ENCODE measurements around the gene ARIH2.

ARIH2 gene

GRCh38 chr3:49019941-49020329 is 101.3 kb downstream of the ARIH2 start:
- no peak for DNase-seq (ENCODE audit: low read depth, low spot score)

DNA sequence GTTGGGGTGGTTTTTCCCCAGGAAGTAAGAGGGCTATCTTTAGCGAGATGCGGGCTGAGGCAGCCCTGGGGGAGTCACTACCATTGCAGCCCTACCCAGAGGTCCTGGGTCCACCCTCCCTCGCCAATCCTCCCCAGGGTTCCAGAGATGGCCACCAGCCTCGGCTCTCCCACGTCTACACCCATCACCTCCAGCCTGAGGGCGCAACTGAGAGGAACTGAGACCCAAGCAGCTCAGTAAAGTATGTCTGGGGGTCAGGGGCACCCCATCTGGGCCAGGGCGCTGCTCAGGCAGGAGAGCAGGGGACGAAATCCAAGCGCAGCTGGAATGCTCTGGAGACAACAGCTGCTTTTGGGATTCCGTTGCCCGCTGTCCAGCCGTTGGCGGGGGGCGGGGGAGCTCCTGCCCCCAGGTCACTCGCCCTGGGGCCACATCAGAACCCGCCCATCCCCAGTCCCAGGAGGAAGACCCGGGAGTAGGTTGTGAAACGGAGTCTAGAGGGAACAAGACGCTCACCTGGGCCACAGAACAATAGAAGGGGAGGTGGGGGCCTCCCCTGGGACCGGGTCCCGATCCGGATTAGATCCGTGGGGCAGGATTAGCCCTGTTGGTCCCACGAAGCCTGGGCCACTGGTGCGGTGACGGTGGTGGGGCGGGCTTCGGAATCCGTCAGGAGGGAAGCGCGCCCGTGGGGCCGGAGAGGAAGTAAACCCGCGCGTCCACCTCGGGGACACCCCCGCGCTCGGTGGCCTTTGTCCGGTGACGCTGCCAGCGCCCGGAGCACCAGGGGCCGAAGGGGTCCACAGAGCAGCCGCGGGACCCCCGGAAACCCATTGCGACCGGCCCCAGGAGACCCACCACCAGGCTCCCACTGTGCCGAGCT is 101.9 kb downstream of the ARIH2 start:
- DNase-seq (ENCODE audit: low read depth, low spot score), result no peak

GRCh38 chr3:49021213-49021812 is 102.7 kb downstream of the ARIH2 start:
- DNase-seq (ENCODE audit: low read depth, low spot score), result peak; percentile 85

DNA sequence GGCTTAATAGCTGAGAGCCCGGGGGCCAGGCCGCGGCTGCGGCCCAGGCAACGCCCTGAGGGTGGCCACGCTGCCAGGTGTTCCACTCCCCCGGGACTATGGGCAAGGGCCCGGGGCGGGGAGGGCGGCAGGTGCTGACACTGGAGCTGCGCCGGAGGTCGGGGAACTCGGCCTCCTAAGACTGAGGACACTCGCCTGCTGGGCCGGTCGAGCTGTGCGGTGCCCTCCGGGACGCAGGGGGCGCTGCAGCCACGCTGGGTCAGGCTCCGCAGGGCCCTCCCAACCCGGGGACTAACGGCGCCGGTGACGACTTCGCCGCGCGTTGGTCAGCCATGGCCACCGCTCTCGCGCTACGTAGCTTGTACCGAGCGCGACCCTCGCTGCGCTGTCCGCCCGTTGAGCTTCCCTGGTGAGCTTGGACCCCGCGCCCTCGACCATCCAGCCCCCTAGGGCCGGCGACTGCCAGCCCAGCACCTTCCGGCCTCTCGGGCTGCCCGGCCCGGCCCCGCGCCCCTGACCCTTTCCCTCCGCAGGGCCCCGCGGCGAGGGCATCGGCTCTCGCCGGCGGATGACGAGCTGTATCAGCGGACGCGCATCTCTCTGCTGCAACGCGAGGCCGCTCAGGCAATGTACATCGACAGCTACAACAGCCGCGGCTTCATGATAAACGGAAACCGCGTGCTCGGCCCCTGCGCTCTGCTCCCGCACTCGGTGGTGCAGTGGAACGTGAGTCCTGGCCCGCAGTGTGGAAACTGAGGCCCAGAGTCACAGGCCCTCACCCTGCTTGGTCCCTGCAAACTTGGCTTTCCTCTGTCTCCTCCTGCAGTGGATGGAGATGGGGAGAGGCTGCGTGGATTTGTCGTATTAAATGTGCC is 103.4 kb downstream of the ARIH2 start, which contains the start of gene NDUFAF3:
Gene NDUFAF3, plus strand, starts transcription at position 309 of the 875 bp plus-strand sequence. Its CDS starts 24 bp downstream, at position 333.
- no peak for DNase-seq (ENCODE audit: low read depth, low spot score)

DNA sequence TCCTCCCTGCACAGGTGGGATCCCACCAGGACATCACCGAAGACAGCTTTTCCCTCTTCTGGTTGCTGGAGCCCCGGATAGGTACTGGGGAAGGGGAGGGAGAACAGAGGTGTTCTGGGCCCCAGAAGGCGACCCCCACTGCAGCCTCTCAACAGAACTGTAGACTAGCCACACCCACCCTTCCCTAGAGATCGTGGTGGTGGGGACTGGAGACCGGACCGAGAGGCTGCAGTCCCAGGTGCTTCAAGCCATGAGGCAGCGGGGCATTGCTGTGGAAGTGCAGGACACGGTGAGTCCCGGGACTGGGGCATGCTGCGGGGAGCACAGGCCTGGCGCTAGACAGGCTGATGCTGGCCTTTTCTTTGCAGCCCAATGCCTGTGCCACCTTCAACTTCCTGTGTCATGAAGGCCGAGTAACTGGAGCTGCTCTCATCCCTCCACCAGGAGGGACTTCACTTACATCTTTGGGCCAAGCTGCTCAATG is 104.1 kb downstream of the ARIH2 start:
- DNase-seq (ENCODE audit: low read depth, low spot score), result no peak

- DNase-seq (ENCODE audit: low read depth, low spot score), result no peak
These were observed 105.1 kb downstream of the ARIH2 start for GRCh38 chr3:49023775-49024174.

DNA sequence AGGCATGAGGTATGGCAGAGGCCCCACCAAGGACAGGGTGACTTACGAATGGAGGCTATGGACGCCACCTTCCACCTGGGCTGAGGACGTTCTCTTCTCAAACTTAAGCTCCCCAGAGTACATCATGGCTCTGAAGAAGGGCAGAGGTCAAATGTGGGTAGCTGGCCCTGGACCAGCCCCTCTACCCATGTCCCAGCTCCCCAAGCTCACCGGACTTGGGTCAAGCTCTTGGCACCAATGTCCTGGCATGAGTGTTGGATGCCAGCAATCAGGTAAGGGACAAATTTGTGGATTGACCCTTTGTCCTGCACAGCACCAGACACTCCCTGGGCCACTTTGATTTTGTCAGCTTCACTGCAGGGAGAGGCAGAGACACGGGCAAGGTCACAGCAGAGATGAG is 105.8 kb downstream of the ARIH2 start:
- DNase-seq (ENCODE audit: low read depth, low spot score), result no peak

GRCh38 chr3:49025005-49025792 is 106.6 kb downstream of the ARIH2 start:
- DNase-seq (ENCODE audit: low read depth, low spot score), result no peak

GRCh38 chr3:49025793-49026520 is 107.3 kb downstream of the ARIH2 start:
- no peak for DNase-seq (ENCODE audit: low read depth, low spot score)

DNA sequence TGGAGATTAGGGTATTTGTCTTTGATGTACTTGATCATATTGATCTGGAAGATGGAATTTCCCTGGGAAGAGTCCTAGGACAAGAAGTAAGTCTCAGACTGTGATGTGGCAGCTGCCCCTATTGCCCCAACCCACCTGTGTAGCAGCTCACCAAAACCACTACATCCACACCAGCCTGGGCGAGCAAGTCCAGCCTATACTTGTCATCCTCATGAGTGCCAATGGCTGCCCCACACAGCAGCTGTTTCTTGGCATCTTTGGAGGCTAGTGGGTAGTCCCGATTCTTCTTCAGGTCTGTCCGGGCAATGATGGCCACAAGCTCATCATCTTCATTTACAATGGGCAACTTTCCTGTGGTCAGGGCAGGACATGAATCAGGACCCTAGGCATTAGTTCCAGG is 107.9 kb downstream of the ARIH2 start:
- DNase-seq (ENCODE audit: low read depth, low spot score), result no peak

DNA sequence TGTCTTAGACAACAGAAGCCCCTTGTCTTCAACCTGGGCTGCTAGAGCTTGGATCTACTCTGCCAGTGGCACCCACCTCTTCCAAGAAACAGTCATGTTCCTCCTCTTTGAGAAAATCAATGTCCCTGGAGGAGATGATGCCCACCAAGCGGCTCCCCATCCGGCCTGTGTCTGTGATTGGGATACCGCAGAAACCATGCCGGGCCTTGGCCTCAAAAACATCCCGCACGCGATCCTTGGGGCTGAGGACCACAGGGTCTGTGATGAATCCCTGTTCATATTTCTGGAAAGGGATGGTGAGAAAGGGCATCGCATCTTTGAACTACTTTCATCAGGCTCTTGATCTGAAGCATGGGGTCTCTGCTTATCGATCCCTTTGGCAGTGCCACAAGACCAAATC is 109.0 kb downstream of the ARIH2 start:
- DNase-seq (ENCODE audit: low read depth, low spot score), result no peak

DNA sequence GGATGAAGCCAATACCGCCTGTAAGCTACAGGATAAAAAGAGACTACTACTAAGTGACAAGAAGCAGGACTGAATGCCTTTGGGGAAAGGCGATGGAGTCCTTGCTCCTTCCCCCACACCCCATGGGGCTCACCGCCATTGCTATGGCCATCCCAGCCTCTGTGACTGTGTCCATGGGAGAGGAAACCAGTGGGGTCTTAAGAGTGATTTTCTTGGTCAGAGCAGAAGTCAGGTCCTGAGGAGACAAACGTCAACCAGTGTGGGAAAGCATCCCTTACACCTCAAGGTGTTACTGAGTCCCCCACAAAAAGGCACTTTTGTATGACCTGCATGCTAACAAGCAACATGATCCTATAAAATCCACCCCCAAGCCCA is 109.6 kb downstream of the ARIH2 start:
- no peak for DNase-seq (ENCODE audit: low read depth, low spot score)

DNA sequence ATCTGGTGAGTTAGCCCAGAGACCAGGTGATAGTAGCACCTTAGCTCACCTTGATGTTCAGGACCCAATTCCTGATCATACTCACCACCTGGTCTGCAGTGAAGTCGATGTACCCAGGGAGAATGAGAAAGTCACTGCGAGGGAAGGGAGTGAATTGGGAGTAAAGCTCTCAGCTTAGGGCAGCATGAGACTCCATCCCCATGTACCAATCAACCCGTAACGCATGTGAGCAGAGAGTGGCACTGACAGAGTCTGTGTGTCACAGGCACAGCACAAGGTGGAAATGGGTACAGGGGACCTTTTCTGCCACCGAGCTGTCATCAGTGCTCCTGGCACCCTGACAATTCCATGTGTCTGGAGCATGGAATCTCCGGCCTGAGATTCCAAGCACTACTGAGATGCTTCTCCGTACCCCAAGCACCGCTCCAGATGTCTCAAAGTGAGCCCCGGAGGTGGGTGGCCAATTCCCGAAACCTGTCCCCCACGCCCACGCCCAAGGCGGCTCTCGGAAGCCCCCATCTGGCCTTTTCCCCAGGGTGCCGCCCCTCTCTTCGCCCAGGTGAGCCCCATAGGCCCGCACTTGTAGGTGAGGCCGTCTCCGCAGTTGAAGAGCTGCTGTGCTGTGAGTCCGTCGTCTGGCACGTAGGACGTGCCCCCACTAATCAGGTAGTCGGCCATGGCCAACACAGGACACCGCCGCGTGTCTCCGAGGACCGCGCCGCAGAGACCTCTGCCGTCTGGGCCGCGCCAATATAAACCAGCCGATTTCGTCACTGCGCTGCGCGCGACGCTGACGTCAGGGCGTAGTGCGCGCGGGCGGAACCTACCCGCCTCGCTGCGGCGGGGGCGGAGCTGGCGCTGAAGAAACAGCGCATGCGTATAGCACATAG is 110.3 kb downstream of the ARIH2 start, which contains the start of gene IMPDH2:
Gene IMPDH2, minus strand, starts transcription at position 726 of the 890 bp plus-strand sequence. Its CDS starts 48 bp downstream, at position 678.
- DNase-seq (ENCODE audit: low read depth, low spot score), result peak; percentile 47

DNA sequence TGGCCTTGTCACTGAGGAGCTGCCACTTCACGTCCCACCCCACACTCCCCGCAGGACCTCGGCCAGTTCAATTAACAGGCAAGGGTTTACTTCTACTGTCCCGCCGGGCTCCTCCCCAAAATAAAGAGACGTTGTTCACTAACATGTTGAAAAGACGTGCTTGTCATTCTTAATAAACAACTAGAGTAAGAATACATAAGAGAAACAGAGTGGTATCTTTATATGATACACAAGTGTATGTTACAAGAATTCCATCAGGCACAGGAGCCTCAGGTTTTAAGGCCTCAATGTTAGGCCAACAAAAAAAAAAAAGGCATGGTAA is 110.9 kb downstream of the ARIH2 start:
- DNase-seq (ENCODE audit: low read depth, low spot score), result no peak

DNA sequence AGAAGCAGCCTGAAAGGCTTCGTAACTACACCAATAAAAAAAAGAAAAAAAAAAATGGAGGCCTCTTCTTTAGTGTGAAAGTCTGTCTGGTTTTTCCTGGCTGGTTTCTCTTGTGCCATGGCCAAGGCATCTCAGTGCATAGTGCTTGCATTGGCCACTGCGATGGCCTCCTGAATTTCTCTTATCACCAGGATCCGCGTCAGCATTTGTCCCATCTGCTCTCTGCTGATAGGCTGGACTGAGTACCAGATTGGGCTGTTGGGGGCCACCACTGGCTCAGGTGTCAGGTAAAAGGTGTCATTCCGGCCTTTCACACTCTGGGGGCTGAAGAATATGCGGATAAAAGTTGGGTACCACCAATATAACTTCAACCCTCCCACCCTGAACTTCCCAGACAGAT is 111.7 kb downstream of the ARIH2 start:
- no peak for DNase-seq (ENCODE audit: low read depth, low spot score)

GRCh38 chr3:49032646-49033304 is 114.1 kb downstream of the ARIH2 start:
- no peak for DNase-seq (ENCODE audit: low read depth, low spot score)

GRCh38 chr3:49034650-49035049 is 116.0 kb downstream of the ARIH2 start:
- no peak for DNase-seq (ENCODE audit: low read depth, low spot score)

DNA sequence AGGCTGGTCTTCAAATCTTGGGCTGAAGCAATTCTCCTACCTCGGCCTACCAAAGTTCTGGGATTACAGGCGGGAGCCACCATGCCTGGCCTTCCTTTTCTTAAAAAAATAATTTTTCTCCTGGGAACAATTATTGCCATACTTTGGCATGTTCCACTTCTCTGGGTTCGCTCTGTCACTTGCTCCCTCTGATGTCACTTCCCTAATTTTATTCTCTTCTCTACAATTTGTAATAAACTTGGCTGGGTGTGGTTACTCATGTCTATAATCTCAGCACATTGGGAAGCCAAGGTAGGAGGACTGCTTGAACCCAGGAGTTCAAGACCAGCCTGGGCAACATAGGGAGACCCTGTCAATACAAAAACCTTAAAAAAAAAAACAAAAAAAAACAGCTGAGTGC is 116.6 kb downstream of the ARIH2 start:
- DNase-seq (ENCODE audit: low read depth, low spot score), result no peak

Measured in iPS DF 19.7 (cell line).